ENCODE results near the gene SCN8A.

The SCN8A gene

GRCh38 chr12:51695241-51696010 lies 104.4 kb downstream of the SCN8A start:
- no peaks in the 10 kb centered on the region for H4K20me1 ChIP-seq (ENCODE audit: insufficient read depth, low read length)
- no peak for TF ChIP-seq EZH2phosphoT487 (IDR thresholded peaks at IDR 0.05; ENCODE audit: low read length)
- TF ChIP-seq EZH2 (optimal IDR thresholded peaks at IDR 0.05; ENCODE audit: low read depth, low read length), result no peak
- TF ChIP-seq CTCF (IDR thresholded peaks at IDR 0.05; ENCODE audit: low read length), result no peak
- no peak overlapping the region for H3K4me3 ChIP-seq (ENCODE audit: low read length)
- H3K27me3 ChIP-seq (replicated peaks; ENCODE audit: insufficient read depth, low read length), result no peaks in the 10 kb centered on the region
- no peak overlapping the region for H3K4me2 ChIP-seq (ENCODE audit: low read depth, low read length)
- H2AFZ ChIP-seq (ENCODE audit: low read length), result no peak overlapping the region
- no peak overlapping the region for H3K27ac ChIP-seq (ENCODE audit: low read length)
- no peaks in the 10 kb centered on the region for H3K4me1 ChIP-seq (ENCODE audit: low read length)
- H3K9me2 ChIP-seq (replicated peaks; ENCODE audit: insufficient read depth, low read length), result no peaks in the 10 kb centered on the region
- no peaks in the 10 kb centered on the region for H3F3A ChIP-seq (ENCODE audit: insufficient read depth, low read length)
- no peaks in the 10 kb centered on the region for H3K36me3 ChIP-seq (replicated peaks; ENCODE audit: insufficient read depth, low read length)
- DNase-seq, result no peak
- no peaks in the 10 kb centered on the region for H3K9me3 ChIP-seq (replicated peaks; ENCODE audit: insufficient read depth, low read length)
- no peak overlapping the region for H3K9ac ChIP-seq (ENCODE audit: low read length)
- H3K79me2 ChIP-seq (ENCODE audit: low read length), result no peaks in the 10 kb centered on the region

GRCh38 chr12:51699219-51699618 lies 108.2 kb downstream of the SCN8A start:
- H3K9me3 ChIP-seq (replicated peaks; ENCODE audit: insufficient read depth, low read length), result no peaks in the 10 kb centered on the region
- no peak overlapping the region for H3K4me3 ChIP-seq (ENCODE audit: low read length)
- no peak overlapping the region for H2AFZ ChIP-seq (ENCODE audit: low read length)
- no peak overlapping the region for H3K9ac ChIP-seq (ENCODE audit: low read length)
- H3K79me2 ChIP-seq (ENCODE audit: low read length), result no peaks in the 10 kb centered on the region
- H3K27me3 ChIP-seq (replicated peaks; ENCODE audit: insufficient read depth, low read length), result no peaks in the 10 kb centered on the region
- no peak overlapping the region for H3K4me2 ChIP-seq (ENCODE audit: low read depth, low read length)
- H3F3A ChIP-seq (ENCODE audit: insufficient read depth, low read length), result no peaks in the 10 kb centered on the region
- H3K9me2 ChIP-seq (replicated peaks; ENCODE audit: insufficient read depth, low read length), result no peaks in the 10 kb centered on the region
- TF ChIP-seq EZH2phosphoT487 (IDR thresholded peaks at IDR 0.05; ENCODE audit: low read length), result no peak
- TF ChIP-seq CTCF (IDR thresholded peaks at IDR 0.05; ENCODE audit: low read length), result no peak
- no peak for TF ChIP-seq EZH2 (optimal IDR thresholded peaks at IDR 0.05; ENCODE audit: low read depth, low read length)
- no peak for DNase-seq
- H4K20me1 ChIP-seq (ENCODE audit: insufficient read depth, low read length), result no peaks in the 10 kb centered on the region
- H3K36me3 ChIP-seq (replicated peaks; ENCODE audit: insufficient read depth, low read length), result no peaks in the 10 kb centered on the region
- H3K4me1 ChIP-seq (ENCODE audit: low read length), result no peaks in the 10 kb centered on the region
- no peak overlapping the region for H3K27ac ChIP-seq (ENCODE audit: low read length)

- TF ChIP-seq EZH2 (optimal IDR thresholded peaks at IDR 0.05; ENCODE audit: low read depth, low read length) (no peak), EZH2phosphoT487 (IDR thresholded peaks at IDR 0.05; ENCODE audit: low read length) (no peak), CTCF (IDR thresholded peaks at IDR 0.05; ENCODE audit: low read length) (no peak)
- no peaks in the 10 kb centered on the region for H3K27me3 ChIP-seq (replicated peaks; ENCODE audit: insufficient read depth, low read length)
Measured at GRCh38 chr12:51700887-51701286, 109.9 kb downstream of the SCN8A start.

More at GRCh38 chr12:51700887-51701286, 109.9 kb downstream of the SCN8A start:
- no peaks in the 10 kb centered on the region for H3K9me3 ChIP-seq (replicated peaks; ENCODE audit: insufficient read depth, low read length)
- no peak for DNase-seq
- no peaks in the 10 kb centered on the region for H3F3A ChIP-seq (ENCODE audit: insufficient read depth, low read length)
- H2AFZ ChIP-seq (ENCODE audit: low read length), result no peak overlapping the region
- H3K79me2 ChIP-seq (ENCODE audit: low read length), result no peaks in the 10 kb centered on the region
- H3K4me3 ChIP-seq (ENCODE audit: low read length), result no peak overlapping the region
- H3K4me2 ChIP-seq (ENCODE audit: low read depth, low read length), result no peak overlapping the region
- H3K4me1 ChIP-seq (ENCODE audit: low read length), result no peaks in the 10 kb centered on the region
- no peak overlapping the region for H3K9ac ChIP-seq (ENCODE audit: low read length)
- H3K27ac ChIP-seq (ENCODE audit: low read length), result no peak overlapping the region
- H4K20me1 ChIP-seq (ENCODE audit: insufficient read depth, low read length), result no peaks in the 10 kb centered on the region
- no peaks in the 10 kb centered on the region for H3K36me3 ChIP-seq (replicated peaks; ENCODE audit: insufficient read depth, low read length)
- H3K9me2 ChIP-seq (replicated peaks; ENCODE audit: insufficient read depth, low read length), result no peaks in the 10 kb centered on the region

Data from MM.1S (cell line).